GM12891 (cell line): Measurements from ENCODE around the gene DPEP2NB.

Source experiments
- PAX5 ChIP-seq: IDR thresholded peaks from 2 replicates; pipeline ENCODE4 v1.6.1; 2011; ENCODE audit warnings: low read length, moderate library complexity, mild to moderate bottlenecking; ENCODE audit not compliant: insufficient read depth, severe bottlenecking
- POLR2A ChIP-seq: IDR thresholded peaks from 2 replicates; pipeline ENCODE4 v1.6.1; 2011; ENCODE audit warnings: low read depth, low read length, control low read depth
- POLR2AphosphoS5 ChIP-seq: IDR thresholded peaks from 2 replicates; pipeline ENCODE4 v1.6.1; 2011; ENCODE audit warnings: low read depth, low read length, control low read depth
- SPI1 ChIP-seq: IDR thresholded peaks from 2 replicates; pipeline ENCODE4 v1.6.1; 2011; ENCODE audit warnings: low read depth, low read length, control low read depth
- TAF1 ChIP-seq: IDR thresholded peaks from 2 replicates; pipeline ENCODE4 v1.6.1; 2011; ENCODE audit warnings: low read depth, low read length, control low read depth

- TF ChIP-seq POLR2AphosphoS5 = no peak
- no peak for TF ChIP-seq POLR2A
- TF ChIP-seq TAF1 = no peak
- TF ChIP-seq PAX5 = no peak
- no peak for TF ChIP-seq SPI1
These were observed 30.4 kb upstream of the DPEP2NB start for GRCh38 chr16:68046106-68046505.
